ENCODE results near the gene EVC2. TPM values are rescaled to one million over a fixed set of nuclear protein-coding genes. Genes with fewer than 3 reads are reported as not detected.

The EVC2 gene
- polyA plus RNA-seq, 1 donor (not counting 4 experiments of a cell fraction or from before 2014, with no cell fraction given) = 1.7 TPM

- H3K9me3 ChIP-seq (ENCODE audit: control insufficient read depth, low read depth, low read length) = no peaks in the 10 kb centered on the region
- no peak overlapping the region for H2AFZ ChIP-seq (ENCODE audit: control insufficient read depth, low read length)
- H3K27me3 ChIP-seq (ENCODE audit: control insufficient read depth, extremely low read depth, insufficient read depth, low read length) = no peaks in the 10 kb centered on the region
- peaks cover 0 to 5% of the 10 kb centered on the region in 2 experiments for H3K36me3 ChIP-seq (ENCODE audit: control insufficient read depth in 2 of 2, extremely low read depth in 1 of 2, insufficient read depth in 2 of 2, low read length in 2 of 2)
- no peaks in the 10 kb centered on the region for H4K20me1 ChIP-seq (ENCODE audit: control insufficient read depth, extremely low read depth, insufficient read depth, low read length)
- H3K9me1 ChIP-seq (ENCODE audit: control insufficient read depth, extremely low read depth, insufficient read depth, low read length) = no peaks in the 10 kb centered on the region
- H3K4me3 ChIP-seq (ENCODE audit: control insufficient read depth in 2 of 3, extremely low read depth in 1 of 3, insufficient read depth in 2 of 3, low read depth in 1 of 3, low read length in 3 of 3) = no peak overlapping the region
- H3K4me2 ChIP-seq (ENCODE audit: control insufficient read depth, extremely low read depth, insufficient read depth, low read depth, low read length) = no peak overlapping the region
- dilution Hi-C loops (cut with MboI; ENCODE audit: extremely low pct_ligation_motif_present, low sequenced_read_pairs) = no loop called here
- TF ChIP-seq EZH2 (IDR thresholded peaks at IDR 0.05; ENCODE audit: low read length) (no peak), CTCF (optimal IDR thresholded peaks at IDR 0.05 in 1 of 3, IDR thresholded peaks at IDR 0.05 in 1 of 3, conservative IDR thresholded peaks at IDR 0.05 in 1 of 3; ENCODE audit: extremely low read depth in 1 of 3, insufficient read depth in 2 of 3, low read length in 3 of 3) (no peak)
- H3K9ac ChIP-seq (ENCODE audit: control insufficient read depth, extremely low read depth, insufficient read depth, low read length) = no peak overlapping the region
- FAIRE-seq (no peak), DNase-seq (ENCODE audit: low read depth, low spot score) (no peak)
- H3K4me1 ChIP-seq (ENCODE audit: control insufficient read depth, extremely low read depth, insufficient read depth, low read length) = no peaks in the 10 kb centered on the region
- H3K79me2 ChIP-seq (ENCODE audit: control insufficient read depth, insufficient read depth, low read length) = no peaks in the 10 kb centered on the region
- H3K27ac ChIP-seq (ENCODE audit: control insufficient read depth, insufficient read depth, low read length) = no peak overlapping the region
Measured at GRCh38 chr4:5544762-5545161, 163.6 kb downstream of the EVC2 start.

GRCh38 chr4:5543681-5544080, 164.7 kb downstream of the EVC2 start:
- no peak overlapping the region for H3K4me2 ChIP-seq (ENCODE audit: control insufficient read depth, extremely low read depth, insufficient read depth, low read depth, low read length)
- H3K36me3 ChIP-seq (ENCODE audit: control insufficient read depth in 2 of 2, extremely low read depth in 1 of 2, insufficient read depth in 2 of 2, low read length in 2 of 2) = peaks cover 0 to 5% of the 10 kb centered on the region in 2 experiments
- H3K79me2 ChIP-seq (ENCODE audit: control insufficient read depth, insufficient read depth, low read length) = no peaks in the 10 kb centered on the region
- FAIRE-seq (no peak), DNase-seq (ENCODE audit: low read depth, low spot score) (no peak)
- no peaks in the 10 kb centered on the region for H3K27me3 ChIP-seq (ENCODE audit: control insufficient read depth, extremely low read depth, insufficient read depth, low read length)
- no peak overlapping the region for H3K4me3 ChIP-seq (ENCODE audit: control insufficient read depth in 2 of 3, extremely low read depth in 1 of 3, insufficient read depth in 2 of 3, low read depth in 1 of 3, low read length in 3 of 3)
- dilution Hi-C loops (cut with MboI; ENCODE audit: extremely low pct_ligation_motif_present, low sequenced_read_pairs) = no loop called here
- no peaks in the 10 kb centered on the region for H3K9me1 ChIP-seq (ENCODE audit: control insufficient read depth, extremely low read depth, insufficient read depth, low read length)
- H3K4me1 ChIP-seq (ENCODE audit: control insufficient read depth, extremely low read depth, insufficient read depth, low read length) = no peaks in the 10 kb centered on the region
- no peaks in the 10 kb centered on the region for H3K9me3 ChIP-seq (ENCODE audit: control insufficient read depth, low read depth, low read length)
- no peak overlapping the region for H3K27ac ChIP-seq (ENCODE audit: control insufficient read depth, insufficient read depth, low read length)
- H4K20me1 ChIP-seq (ENCODE audit: control insufficient read depth, extremely low read depth, insufficient read depth, low read length) = no peaks in the 10 kb centered on the region
- TF ChIP-seq CTCF (optimal IDR thresholded peaks at IDR 0.05 in 1 of 3, IDR thresholded peaks at IDR 0.05 in 1 of 3, conservative IDR thresholded peaks at IDR 0.05 in 1 of 3; ENCODE audit: extremely low read depth in 1 of 3, insufficient read depth in 2 of 3, low read length in 3 of 3) (no peak), EZH2 (IDR thresholded peaks at IDR 0.05; ENCODE audit: low read length) (no peak)
- no peak overlapping the region for H2AFZ ChIP-seq (ENCODE audit: control insufficient read depth, low read length)
- H3K9ac ChIP-seq (ENCODE audit: control insufficient read depth, extremely low read depth, insufficient read depth, low read length) = no peak overlapping the region
